Measurements from ENCODE around the gene NAALAD2. TPM values are rescaled to one million over a fixed set of nuclear protein-coding genes. Genes with fewer than 3 reads are reported as not detected.
"Not testable (repeated sequence)": the region's sequence is repeated elsewhere in the genome, so short reads cannot be mapped to it uniquely, and the experiment has no call there.

Gene NAALAD2
- total RNA-seq (2014; rRNA removed; shearing (Covaris generic)) = not detected in 2 replicates

DNA sequence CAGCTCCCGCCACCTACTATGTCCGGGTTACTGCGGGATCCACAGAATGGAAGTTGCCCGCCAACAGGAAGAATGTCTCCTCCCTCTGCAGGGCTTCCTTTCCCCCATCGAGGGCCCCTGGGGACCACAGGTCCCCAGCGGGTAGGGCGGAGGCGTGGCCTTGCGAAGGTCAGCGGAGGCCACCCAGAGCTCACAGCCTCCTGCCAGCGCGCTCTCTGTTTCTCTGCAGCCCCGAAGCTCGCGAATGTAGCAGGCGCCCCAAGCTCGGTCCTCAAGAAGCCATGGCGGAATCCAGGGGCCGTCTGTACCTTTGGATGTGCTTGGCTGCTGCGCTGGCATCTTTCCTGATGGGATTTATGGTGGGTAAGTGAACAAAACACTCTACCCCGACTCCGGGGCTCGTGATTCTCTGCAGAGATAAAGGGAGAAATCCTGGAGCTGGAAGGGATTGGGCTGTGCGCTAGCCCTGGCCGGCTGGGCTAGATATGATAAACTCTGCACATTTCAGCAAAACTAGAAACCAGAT, at the start of gene NAALAD2:
Gene NAALAD2 (plus strand): TSS at position 186 of the 526 bp plus-strand sequence. CDS start 96 bp downstream, at position 282.
- no peak for DNase-seq (ENCODE audit: low spot score)

DNA sequence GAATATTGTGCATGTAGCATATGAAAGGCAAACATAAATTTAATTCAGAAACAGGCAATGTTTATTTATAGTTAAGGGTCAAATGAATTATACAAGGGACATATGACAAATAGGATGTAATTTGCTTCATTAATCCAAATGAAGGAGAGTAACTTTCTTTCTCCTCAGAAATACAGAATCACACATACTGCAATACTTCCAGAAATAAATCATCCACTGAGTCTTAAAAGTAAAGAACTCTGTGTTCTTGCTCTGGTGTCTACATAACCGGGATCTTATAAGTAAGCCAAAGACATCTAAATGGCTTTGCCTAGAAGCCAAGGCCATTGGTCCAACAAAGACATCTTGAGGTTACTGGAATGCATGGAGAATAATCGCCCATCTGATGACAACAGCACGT, 48.8 kb upstream of the NAALAD2 start, which contains the start of gene UBTFL1:
Gene UBTFL1 (plus strand): TSS at position 301 of the 400 bp plus-strand sequence. CDS start 0 bp downstream, at position 301.
- not testable (repeated sequence) for DNase-seq (ENCODE audit: low spot score)

DNA sequence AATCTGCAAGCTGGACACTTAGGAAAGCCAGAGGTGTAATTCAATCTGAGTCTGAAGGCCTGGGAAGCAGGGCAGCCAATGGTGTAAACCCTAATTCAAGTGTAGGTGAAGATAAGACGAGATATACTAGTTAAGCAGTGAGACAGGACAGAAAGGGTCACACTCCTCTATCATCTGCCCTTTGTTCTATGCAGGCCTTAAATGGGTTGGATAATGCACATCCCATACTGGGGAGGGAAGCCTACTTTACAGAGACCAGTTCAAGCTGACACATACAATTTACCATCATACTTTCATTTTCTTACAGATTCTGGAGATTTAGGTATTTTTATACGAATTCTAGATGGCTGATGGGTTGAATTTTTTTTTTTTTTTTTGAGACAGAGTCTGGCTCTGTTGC, 45.7 kb upstream of the NAALAD2 start:
- not testable (repeated sequence) for DNase-seq (ENCODE audit: low spot score)

DNA sequence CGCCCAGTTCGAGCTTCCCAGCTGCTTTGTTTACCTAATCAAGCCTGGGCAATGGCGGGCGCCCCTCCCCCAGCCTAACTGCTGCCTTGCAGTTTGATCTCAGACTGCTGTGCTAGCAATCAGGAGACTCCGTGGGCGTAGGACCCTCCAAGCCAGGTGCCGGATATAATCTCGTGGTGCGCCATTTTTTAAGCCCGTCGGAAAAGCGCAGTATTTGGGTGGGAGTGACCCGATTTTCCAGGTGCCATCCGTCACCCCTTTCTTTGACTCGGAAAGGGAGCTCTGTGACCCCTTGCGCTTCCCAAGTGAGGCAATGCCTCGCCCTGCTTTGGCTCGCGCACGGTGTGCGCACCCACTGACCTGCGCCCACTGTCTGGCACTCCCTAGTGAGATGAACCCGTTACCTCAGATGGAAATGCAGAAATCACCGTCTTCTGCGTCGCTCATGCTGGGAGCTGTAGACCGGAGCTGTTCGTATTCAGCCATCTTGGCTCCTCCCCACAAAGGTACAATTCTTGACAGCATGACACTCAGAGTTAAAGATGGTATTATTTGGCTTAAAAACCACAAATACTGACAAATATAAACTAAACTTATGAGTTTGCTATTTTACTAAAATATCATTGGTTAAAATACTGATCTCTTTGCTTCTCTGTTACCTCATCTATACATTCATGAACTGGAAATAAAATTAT, 39.1 kb upstream of the NAALAD2 start:
- DNase-seq (ENCODE audit: low spot score) = not testable (repeated sequence)

DNA sequence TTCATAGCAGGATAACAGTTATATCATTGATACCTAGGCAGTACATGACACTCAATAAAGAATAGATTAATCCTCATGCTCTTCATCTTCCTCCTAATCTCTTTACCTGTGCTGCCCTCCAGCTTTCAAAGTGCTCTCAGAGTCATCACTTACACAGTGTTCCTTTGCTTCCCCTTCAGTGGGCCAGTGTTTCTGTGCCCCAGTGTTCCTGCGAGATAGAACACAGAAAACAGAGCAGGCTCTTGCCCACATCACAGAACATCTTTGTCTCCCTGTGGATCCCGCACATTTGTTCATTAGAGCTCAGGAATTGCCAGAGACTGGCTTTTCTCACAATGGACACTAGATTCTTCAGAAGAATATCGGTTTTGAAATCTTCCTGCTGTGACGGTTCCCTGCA, 36.2 kb upstream of the NAALAD2 start:
- not testable (repeated sequence) for DNase-seq (ENCODE audit: low spot score)

DNA sequence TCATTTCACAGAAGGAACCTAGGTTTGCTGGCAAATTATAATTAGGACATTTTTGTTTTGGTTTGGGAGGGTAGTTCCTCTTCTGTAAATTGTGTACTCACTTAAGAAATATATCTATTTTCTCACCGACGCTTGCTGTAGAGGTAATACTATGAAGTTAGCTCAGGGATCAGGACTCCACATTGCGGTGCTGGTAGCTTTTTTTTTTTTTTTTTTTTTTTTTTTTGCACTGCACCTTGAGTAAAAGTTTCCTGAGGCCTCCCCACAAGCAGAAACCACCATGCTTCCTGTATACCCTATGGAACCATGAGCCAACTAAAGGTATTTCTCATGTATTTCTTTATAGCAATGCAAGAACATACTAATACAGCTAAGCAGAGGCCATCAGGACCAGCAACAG, 34.0 kb upstream of the NAALAD2 start:
- DNase-seq (ENCODE audit: low spot score) = no peak

DNA sequence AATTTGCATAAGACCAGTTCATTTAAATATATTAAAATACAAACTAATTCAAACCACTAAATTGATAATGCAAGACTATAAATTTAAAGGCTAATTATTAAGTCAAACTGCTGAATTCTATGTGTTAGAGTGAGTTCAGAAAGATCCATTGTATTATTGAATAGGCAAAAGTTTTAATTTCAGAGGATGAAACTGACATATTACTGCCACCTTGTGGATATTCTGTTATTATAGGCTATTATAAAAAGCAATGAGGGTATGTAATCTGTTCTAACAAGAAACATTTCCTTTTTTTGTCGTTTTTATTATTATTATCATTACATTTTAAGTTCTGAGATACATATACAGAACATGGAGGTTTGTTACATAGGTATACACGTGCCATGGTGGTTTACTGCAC, 20.9 kb upstream of the NAALAD2 start:
- peak; percentile 21 for DNase-seq (ENCODE audit: low spot score)

DNA sequence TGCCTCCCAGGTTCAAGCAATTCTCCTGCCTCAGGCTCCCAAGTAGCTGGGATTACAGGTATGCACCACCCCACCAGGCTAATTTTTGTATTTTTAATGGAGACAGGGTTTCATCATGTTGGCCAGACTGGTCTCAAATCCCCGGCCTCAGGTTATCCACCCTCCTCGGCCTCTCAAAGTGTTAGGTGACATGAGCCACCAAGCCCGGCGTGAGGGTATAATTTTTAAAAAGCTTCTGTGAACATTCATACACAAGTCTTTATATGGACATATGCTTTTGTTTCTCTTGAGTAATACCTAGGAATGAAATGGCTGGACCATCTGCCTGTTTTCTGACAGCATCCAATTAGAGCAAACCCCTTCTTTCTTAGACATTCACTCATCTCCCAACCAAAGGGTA, 14.3 kb upstream of the NAALAD2 start:
- no peak for DNase-seq (ENCODE audit: low spot score)

DNA sequence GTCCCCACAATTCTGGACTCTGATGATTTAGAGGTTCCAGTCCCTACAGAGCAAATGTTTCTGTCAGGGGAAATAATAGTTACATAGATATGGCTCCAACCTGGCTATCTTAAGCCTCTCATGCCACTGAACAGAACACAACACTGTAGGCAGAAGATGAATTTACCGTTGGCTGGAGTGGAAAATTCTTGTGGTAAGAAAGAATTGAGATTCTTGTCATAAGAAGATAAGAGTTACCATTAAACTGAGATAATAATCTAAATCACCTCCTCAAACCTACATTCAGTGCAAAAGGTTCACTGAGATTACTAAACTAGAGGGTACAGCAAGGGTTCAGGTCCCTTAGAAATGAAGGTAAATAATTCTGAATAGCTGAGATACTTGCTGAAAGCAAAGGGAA, 10.1 kb upstream of the NAALAD2 start:
- DNase-seq (ENCODE audit: low spot score) = no peak

DNA sequence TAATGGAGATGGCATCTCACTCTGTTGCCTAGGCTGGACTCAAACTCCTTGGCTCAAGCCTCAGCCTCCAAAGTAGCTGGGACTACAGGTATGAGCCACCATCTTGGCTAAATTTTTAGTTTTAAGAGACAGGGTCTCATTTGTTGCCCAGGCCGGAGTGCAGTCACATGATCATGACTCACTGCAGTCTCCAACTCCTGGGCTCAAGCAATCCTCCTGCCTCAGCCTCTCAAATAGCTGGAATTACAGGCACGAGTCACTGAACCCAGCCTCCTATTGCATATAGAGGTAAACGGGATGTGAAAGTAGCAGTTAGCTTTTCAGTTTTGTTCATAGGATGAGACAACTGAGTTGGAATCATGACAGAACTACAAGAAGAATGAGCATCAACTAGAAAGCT, 9.5 kb upstream of the NAALAD2 start:
- DNase-seq (ENCODE audit: low spot score) = no peak

DNA sequence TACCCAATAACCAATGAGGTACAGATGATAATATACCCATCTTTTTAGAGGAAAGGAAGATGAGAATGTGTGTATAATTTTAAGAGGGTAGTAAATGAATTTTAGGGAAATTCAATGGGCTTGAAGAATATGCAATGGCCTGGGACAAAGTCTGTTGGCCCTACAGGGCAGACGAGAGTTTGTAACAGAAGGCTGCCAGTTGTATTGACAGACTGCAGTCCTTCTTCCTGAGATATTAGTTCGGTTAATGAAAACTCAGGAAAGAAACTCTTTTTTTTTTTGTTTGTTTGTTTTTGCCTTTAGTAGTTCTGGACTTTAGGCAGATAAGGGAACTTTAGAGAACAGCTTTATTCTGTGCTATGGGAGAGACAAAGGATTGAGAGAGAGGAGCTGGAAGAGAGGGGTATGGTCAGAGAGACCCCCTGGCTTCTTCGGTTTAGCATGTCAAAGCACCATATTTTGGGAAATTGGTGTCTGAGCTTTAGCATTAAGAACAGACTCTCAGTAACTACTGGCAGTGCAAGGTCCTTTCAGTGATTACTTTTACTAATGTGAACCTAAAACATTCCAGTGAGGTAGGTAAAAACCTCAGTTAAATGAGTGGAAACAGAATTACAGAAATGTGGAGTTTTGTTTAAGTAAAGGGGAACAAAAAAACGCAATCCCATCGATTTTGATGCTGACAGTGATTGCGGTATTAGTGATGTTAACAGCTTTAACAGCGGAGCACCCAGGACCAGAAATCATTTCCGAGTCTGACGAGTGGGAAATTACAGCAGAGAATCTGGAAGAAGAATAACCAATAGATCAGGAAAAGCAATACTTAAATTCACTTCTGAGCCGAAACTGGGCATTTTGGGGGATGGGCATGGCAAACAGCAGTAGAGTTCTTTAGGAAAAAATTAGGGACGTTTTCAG, 644 bp upstream of the NAALAD2 start:
- no peak for DNase-seq (ENCODE audit: low spot score)

DNA sequence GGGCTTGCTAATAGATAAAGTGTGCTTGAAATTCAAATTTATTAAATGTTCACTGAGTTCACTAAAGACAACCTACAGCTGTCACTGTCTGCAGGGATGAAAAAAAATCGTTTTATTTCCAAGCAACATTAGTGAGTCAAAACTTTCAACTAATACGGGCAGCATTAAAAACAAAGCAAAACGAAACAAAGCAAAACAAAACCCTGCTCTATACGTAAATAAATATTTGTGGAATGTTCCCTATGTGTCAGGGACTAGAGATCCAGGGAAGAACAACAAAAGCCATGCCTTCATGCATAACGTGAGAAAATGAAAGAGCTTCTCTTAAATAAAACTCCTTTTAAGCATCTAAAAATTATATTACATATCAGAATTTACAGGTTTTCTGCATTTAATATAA, 553 bp downstream of the NAALAD2 start:
- no peak for DNase-seq (ENCODE audit: low spot score)

DNA sequence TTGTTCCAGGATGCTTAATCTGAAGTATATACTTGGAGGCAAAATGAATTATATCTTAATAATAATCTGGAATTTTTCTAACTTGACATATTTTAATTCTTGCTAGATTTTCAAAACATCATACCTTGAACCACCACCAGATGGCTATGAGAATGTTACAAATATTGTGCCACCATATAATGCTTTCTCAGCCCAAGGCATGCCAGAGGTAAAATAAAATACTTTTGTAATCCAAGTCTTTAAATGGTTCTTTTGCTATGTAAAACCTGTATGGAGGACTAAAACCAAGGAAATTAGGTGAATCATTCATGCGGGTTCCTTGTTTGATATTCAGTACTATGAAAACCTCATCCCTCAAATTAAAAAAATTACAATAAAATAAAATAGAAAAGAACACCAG, 14.4 kb downstream of the NAALAD2 start:
- DNase-seq (ENCODE audit: low spot score) = no peak

DNA sequence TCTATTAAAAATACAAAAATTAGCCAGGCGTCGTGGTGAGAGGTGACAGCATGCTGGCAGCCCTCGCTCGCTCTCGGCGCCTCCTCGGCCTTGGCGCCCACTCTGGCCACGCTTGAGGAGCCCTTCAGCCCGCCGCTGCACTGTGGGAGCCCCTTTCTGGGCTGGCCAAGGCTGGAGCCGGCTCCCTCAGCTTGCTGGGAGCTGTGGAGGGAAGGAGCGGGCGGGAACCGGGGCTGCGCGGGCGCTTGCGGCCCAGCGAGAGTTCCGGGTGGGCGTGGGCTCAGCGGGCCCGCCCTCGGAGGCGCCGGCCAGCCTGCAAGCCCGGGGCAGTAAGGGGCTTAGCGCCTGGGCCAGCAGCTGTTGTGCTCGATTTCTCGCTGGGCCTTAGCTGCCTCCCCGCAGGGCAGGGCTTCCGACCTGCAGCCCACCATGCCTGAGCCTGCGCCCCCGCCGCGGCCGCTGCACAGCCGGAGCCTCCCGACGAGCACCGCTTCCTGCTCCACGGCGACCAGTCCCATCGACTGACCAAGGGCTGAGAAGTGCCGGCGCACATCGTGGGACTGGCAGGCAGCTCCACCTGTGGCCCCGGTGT, 32.6 kb downstream of the NAALAD2 start:
- not testable (repeated sequence) for DNase-seq (ENCODE audit: low spot score)

DNA sequence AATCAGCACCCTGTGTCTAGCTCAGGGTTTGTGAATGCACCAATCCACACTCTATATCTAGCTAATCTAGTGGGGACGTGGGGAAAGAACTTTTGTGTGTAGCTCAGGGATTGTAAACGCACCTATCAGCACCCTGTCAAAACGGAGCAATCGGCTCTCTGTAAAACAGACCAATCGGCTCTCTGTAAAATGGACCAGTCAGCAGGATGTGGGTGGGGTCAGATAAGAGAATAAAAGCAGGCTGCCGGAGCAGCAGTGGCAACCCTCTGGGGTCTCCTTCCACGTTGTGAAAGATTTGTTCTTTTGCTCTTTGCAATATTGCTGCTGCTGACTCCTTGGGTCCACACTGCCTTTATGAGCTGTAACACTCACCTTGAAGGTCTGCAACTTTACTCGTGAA, 33.2 kb downstream of the NAALAD2 start:
- not testable (repeated sequence) for DNase-seq (ENCODE audit: low spot score)

DNA sequence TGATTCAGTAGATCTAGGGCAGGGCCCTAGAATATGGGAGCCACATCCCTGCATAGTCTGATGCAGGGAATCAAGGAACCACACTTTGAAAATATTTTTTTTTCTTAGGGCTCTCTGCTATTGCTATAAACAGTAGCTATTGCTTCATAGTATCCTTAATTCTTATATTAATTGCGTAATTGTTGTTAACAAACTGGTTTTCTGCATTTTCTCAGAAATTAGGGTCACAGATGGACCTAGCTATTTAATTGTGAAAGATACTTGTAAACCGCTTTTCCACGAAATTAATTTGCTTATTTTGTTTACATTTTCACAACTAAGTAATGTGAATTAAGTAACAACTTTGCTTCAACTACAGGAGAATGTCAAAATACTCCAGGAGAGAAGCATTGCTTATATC, 34.1 kb downstream of the NAALAD2 start:
- DNase-seq (ENCODE audit: low spot score) = no peak

DNA sequence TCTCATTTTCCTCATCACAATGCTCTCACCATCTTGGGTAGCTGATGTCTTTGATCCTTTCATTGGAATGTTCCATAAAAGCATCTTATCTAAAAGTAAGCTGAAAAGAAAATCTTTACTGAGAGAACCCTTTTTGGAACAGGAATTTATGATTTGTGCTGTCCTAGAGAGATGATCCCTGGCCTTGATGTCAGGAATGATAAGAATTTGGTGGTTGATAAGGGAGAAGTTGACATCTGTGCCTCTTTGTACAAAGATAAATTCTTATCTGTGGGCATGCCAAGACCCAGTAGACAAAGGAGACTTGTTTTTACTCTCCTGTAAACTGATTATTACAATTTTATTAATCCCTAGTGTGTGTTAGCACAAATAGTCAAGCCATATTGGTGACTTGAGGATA, 36.9 kb downstream of the NAALAD2 start:
- no peak for DNase-seq (ENCODE audit: low spot score)

DNA sequence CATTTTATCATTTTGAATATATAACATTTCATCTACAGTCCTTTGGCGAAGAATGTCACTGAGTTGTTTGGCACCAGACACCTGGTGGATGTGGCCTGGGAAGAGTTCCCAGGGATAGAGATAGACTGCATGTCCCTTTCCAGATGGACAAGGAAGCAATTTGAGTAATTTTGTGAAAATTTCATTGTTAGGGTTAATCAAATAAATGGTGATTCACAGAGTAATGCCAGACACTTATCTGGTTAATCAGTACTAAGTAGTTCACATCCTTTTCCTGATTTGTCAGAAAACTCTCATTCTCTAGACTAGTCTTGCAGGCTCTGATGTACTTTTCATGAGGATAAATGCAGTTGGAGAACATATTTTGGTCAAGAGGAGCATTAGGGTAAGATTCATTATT, 41.6 kb downstream of the NAALAD2 start:
- DNase-seq (ENCODE audit: low spot score) = no peak

DNA sequence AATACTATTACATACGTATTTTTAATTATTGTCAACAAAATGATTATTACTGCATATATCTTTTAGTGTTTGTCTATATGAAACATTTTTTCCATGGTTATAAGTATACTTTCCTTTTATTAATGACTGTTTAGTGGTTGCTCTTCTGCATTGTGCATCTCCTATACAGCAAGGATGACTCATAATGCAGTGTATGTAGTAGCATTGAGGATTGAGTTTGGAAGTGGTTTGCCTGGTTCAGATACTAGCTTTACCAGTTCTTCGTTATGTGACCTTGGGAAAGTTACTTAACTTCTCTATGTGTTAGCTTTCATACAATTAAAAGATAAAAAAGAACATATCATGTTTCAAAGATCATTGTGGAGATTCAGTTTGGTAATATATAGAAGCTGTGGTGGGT, 44.3 kb downstream of the NAALAD2 start:
- peak; percentile 33 for DNase-seq (ENCODE audit: low spot score)

DNA sequence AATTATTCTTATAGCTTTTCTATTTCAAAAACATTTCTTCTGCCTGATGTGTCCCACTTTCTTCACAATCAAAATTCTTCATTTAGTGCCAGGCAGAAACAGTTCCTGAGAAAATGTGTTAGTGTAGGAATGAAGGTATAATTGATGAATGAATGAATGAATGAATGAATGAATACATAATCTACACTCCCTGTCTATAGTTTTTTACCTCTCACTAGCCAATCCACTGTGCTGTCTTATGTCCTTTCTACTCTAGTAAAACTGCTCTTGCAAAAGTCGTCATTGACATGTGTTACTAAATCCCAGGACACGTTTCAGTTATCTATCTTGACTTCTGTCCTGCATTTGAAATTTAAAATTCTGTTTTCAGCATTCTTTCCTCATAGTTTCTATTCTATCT, 45.5 kb downstream of the NAALAD2 start:
- no peak for DNase-seq (ENCODE audit: low spot score)

DNA sequence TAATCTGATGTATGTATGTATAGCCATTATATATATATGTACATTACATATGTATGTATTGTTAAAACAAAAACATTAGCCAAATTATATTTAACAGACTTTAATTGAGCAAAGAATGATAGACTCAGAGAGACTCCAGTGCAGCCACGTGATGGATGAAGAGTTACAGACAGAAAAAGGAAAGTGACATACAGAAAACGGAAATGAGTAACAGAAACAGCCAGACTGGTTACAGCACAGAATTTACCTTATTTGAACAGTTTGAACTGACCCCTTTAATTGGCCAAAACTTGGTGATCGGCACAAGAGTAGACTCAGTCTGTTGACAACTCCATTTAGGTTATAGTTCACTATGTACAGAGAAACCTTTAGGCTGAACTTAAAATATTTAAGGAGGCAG, 53.4 kb downstream of the NAALAD2 start:
- no peak for DNase-seq (ENCODE audit: low spot score)

DNA sequence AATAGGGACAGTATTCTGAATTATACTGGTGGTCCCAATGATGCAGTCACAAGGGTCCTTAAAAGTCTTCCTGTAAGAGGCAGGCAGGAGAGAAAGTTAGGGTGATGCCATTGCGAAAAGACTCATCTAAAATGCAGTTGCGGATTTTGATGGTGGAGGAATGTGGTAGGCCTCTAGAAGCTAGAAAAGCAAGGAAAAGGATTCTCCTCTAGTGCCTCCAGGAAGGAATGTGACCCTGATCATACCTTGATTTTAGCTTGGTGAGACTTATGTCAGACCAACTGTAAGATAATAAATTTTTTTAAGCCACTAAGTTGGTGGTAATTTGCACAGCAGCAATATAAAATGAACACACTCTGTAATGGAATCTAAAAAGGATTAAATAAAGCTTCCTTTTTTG, 54.5 kb downstream of the NAALAD2 start:
- DNase-seq (ENCODE audit: low spot score) = no peak
